GM23338 (cell line): ENCODE data around the gene ASPSCR1. TPM values are rescaled to one million over a fixed set of nuclear protein-coding genes. Genes with fewer than 3 reads are reported as not detected.

ENCODE experiments used
- ATAC-seq: fragments of 200-7000 bp; cut with Tn5 transposase; 3 replicates; pipeline ENCODE4 v1.9.1; 2020
- DNase-seq: peaks from one replicate; pipeline ENCODE4 v3.0.0-alpha.2; 2015; ENCODE audit warnings: low spot score
- H2AFZ ChIP-seq: fragments of 200-600 bp; sonication (generic); 2 replicates; pipeline ENCODE4 v1.8.0; 2016; ENCODE audit warnings: antibody characterized with exemption, mild to moderate bottlenecking, moderate library complexity
- H3F3A ChIP-seq: fragments of 200-600 bp; sonication (generic); replicated peaks from 2 replicates; pipeline ENCODE4 v1.8.0; 2017; ENCODE audit warnings: antibody characterized with exemption, mixed run types, low read depth
- H3K27ac ChIP-seq: fragments of 200-600 bp; sonication (generic); 2 replicates; pipeline ENCODE4 v1.6.1; 2016; ENCODE audit warnings: low read depth
- H3K27me3 ChIP-seq: fragments of 200-600 bp; sonication (generic); 2 replicates; pipeline ENCODE4 v1.8.0; 2016; ENCODE audit warnings: mild to moderate bottlenecking, mixed run types, moderate library complexity; ENCODE audit not compliant: insufficient read depth
- H3K36me3 ChIP-seq: fragments of 200-600 bp; sonication (generic); 2 replicates; pipeline ENCODE4 v1.8.0; 2016; ENCODE audit warnings: mild to moderate bottlenecking; ENCODE audit not compliant: insufficient read depth
- H3K4me1 ChIP-seq: fragments of 200-600 bp; sonication (generic); 2 replicates; pipeline ENCODE4 v1.8.0; 2016; ENCODE audit warnings: mild to moderate bottlenecking, moderate library complexity; ENCODE audit not compliant: insufficient read depth
- H3K4me2 ChIP-seq: fragments of 200-600 bp; sonication (generic); 2 replicates; pipeline ENCODE4 v1.7.1; 2017; ENCODE audit warnings: mixed run types
- H3K4me3 ChIP-seq: fragments of 200-600 bp; sonication (generic); 2 replicates; pipeline ENCODE4 v1.6.1; 2016; ENCODE audit warnings: mixed run types
- H3K79me2 ChIP-seq: fragments of 200-600 bp; sonication (generic); replicated peaks from 2 replicates; pipeline ENCODE4 v1.8.0; 2017; ENCODE audit warnings: mild to moderate bottlenecking; ENCODE audit not compliant: insufficient read depth
- H3K9me2 ChIP-seq: fragments of 200-600 bp; sonication (generic); 2 replicates; pipeline ENCODE4 v1.8.0; 2017; ENCODE audit not compliant: insufficient read depth
- H4K20me1 ChIP-seq: fragments of 200-600 bp; sonication (generic); replicated peaks from 2 replicates; pipeline ENCODE4 v1.8.0; 2017; ENCODE audit warnings: mild to moderate bottlenecking; ENCODE audit not compliant: insufficient read depth
- H3K27ac Mint-ChIP-seq: 2 replicates; pipeline ENCODE4 v1.8.0; 2020; ENCODE audit warnings: inconsistent platforms, mild to moderate bottlenecking, moderate library complexity, mixed read lengths
- H3K27me3 Mint-ChIP-seq: 3 replicates; pipeline ENCODE4 v1.8.0; 2022; ENCODE audit warnings: low read depth, mild to moderate bottlenecking, moderate library complexity, mixed read lengths, inconsistent platforms; ENCODE audit not compliant: insufficient read depth, poor library complexity
- H3K36me3 Mint-ChIP-seq: 3 replicates; pipeline ENCODE4 v1.8.0; 2021; ENCODE audit warnings: low read depth, mild to moderate bottlenecking, inconsistent platforms, moderate library complexity, mixed read lengths
- H3K4me1 Mint-ChIP-seq: 3 replicates; pipeline ENCODE4 v1.8.0; 2020; ENCODE audit warnings: mild to moderate bottlenecking, inconsistent platforms, mixed read lengths
- H3K4me3 Mint-ChIP-seq: 3 replicates; pipeline ENCODE4 v1.8.0; 2021; ENCODE audit warnings: moderate library complexity, mild to moderate bottlenecking, inconsistent platforms, mixed read lengths
- H3K9me3 Mint-ChIP-seq: 3 replicates; pipeline ENCODE4 v1.8.0; 2020; ENCODE audit warnings: moderate library complexity, mild to moderate bottlenecking, inconsistent platforms, mixed read lengths
- CREB1 ChIP-seq: fragments of 250-450 bp; sonication (Bioruptor Pico); IDR thresholded peaks from 2 replicates; pipeline ENCODE4 v1.5.0; 2020; ENCODE audit warnings: low read depth, mild to moderate bottlenecking, moderate library complexity
- CTCF ChIP-seq, 2 experiments: fragments of 200-600 bp in 1 of 2; sonication (generic) in 1 of 2; conservative IDR thresholded peaks; 2 replicates each; pipeline versions ENCODE4 v1.5.1 to v1.6.1; 2016 to 2017; ENCODE audit warnings: antibody characterized with exemption in 2 of 2, low read depth in 2 of 2, mild to moderate bottlenecking in 2 of 2, moderate library complexity in 1 of 2
- ETS1 ChIP-seq: IDR thresholded peaks from 2 replicates; pipeline ENCODE4 v1.6.1; 2016; ENCODE audit warnings: antibody characterized with exemption
- EZH2 ChIP-seq: fragments of 200-600 bp; sonication (generic); IDR thresholded peaks from one replicate; pipeline ENCODE4 v1.8.0; 2017; ENCODE audit warnings: antibody characterized with exemption, mild to moderate bottlenecking, low read depth; ENCODE audit not compliant: unreplicated experiment
- EZH2phosphoT487 ChIP-seq: fragments of 200-600 bp; sonication (generic); IDR thresholded peaks from one replicate; pipeline ENCODE4 v1.8.1; 2018; ENCODE audit warnings: antibody characterized with exemption; ENCODE audit not compliant: unreplicated experiment
- JUNB ChIP-seq: IDR thresholded peaks from one replicate; pipeline ENCODE4 v1.6.1; 2016; ENCODE audit warnings: antibody characterized with exemption; ENCODE audit not compliant: unreplicated experiment
- NANOG ChIP-seq: IDR thresholded peaks from 2 replicates; pipeline ENCODE4 v1.6.1; 2016; ENCODE audit warnings: antibody characterized with exemption, borderline replicate concordance
- POLR2AphosphoS5 ChIP-seq: IDR thresholded peaks from 2 replicates; pipeline ENCODE4 v1.6.1; 2016; ENCODE audit warnings: antibody characterized with exemption, low read depth
- REST ChIP-seq: IDR thresholded peaks from one replicate; pipeline ENCODE4 v1.6.1; 2018; ENCODE audit warnings: antibody characterized with exemption; ENCODE audit not compliant: unreplicated experiment
- STAT1 ChIP-seq: IDR thresholded peaks from one replicate; pipeline ENCODE4 v1.6.1; 2016; ENCODE audit warnings: antibody characterized with exemption; ENCODE audit not compliant: unreplicated experiment
- ZNF114 ChIP-seq: fragments of 250-450 bp; sonication (Bioruptor Pico); IDR thresholded peaks from 2 replicates; pipeline ENCODE4 v1.5.0; 2020; ENCODE audit warnings: mild to moderate bottlenecking, moderate library complexity
- ZNF331 ChIP-seq: fragments of 250-450 bp; sonication (Bioruptor Pico); IDR thresholded peaks from 2 replicates; pipeline ENCODE4 v1.5.0; 2020; ENCODE audit warnings: low read depth, mild to moderate bottlenecking, moderate library complexity
- ZNF462 ChIP-seq: fragments of 250-450 bp; sonication (Bioruptor Pico); IDR thresholded peaks from 2 replicates; pipeline ENCODE4 v1.5.0; 2020; ENCODE audit warnings: mild to moderate bottlenecking, moderate library complexity
- polyA plus RNA-seq: library from polyadenylated mRNA; unstranded; fragments of >200 nt; fragmentation: Nextera tagmentation; extraction: Ambion mirVana; gene quantifications from 2 replicates; pipeline ENCODE4 v1.2.1, GENCODE V29; 2016
- total RNA-seq: library from RNA; depleted of rRNA; stranded (reverse); fragments of >200 nt; shearing (Covaris generic); gene quantifications from 2 replicates; pipeline ENCODE4 v1.2.3, GENCODE V29; 2014

The ASPSCR1 gene
- total and polyA plus RNA-seq, 2 experiments from 2014 or later = 44.2 to 46.9 TPM

- H3K4me1 ChIP-seq = no peaks in the 10 kb centered on the region
- H2AFZ ChIP-seq = no peak overlapping the region
- no peaks in the 10 kb centered on the region for H3K27me3 ChIP-seq
- no peaks in the 10 kb centered on the region for H4K20me1 ChIP-seq
- peaks cover 8% of the 10 kb centered on the region for H3K27me3 Mint-ChIP-seq
- H3K27ac Mint-ChIP-seq = no peak overlapping the region
- no peaks in the 10 kb centered on the region for H3K79me2 ChIP-seq
- H3K36me3 ChIP-seq = no peaks in the 10 kb centered on the region
- TF ChIP-seq EZH2 = no peak
- TF ChIP-seq REST = no peak
- TF ChIP-seq CTCF (conservative IDR thresholded peaks at IDR 0.05; ENCODE audit: low read depth in 2 of 2) = no peak
- no peak for TF ChIP-seq STAT1
- no peak for TF ChIP-seq ZNF462 (CRISPR knock-in tag)
- TF ChIP-seq ZNF114 (CRISPR knock-in tag) = no peak
- TF ChIP-seq ZNF331 (CRISPR knock-in tag) = no peak
- no peak for TF ChIP-seq CREB1 (CRISPR knock-in tag)
- TF ChIP-seq POLR2AphosphoS5 = no peak
- TF ChIP-seq EZH2phosphoT487 = no peak
- no peak for TF ChIP-seq ETS1
- no peak for TF ChIP-seq NANOG
- no peak for TF ChIP-seq JUNB
- H3K4me1 Mint-ChIP-seq = peaks cover 17% of the 10 kb centered on the region
- no peak overlapping the region for H3K4me3 ChIP-seq
- H3K9me3 Mint-ChIP-seq = no peaks in the 10 kb centered on the region; the same call in 2 of the 3 replicates
- ATAC-seq = no peak
- H3K27ac ChIP-seq = no peak overlapping the region
- no peak overlapping the region for H3K4me2 ChIP-seq
- H3F3A ChIP-seq = no peaks in the 10 kb centered on the region
- peaks cover 8% of the 10 kb centered on the region for H3K36me3 Mint-ChIP-seq
- DNase-seq = no peak
- no peaks in the 10 kb centered on the region for H3K9me2 ChIP-seq
- no peak overlapping the region for H3K4me3 Mint-ChIP-seq
These were observed 68.6 kb downstream of the ASPSCR1 start for GRCh38 chr17:82045936-82046484.
